GM12874 (cell line): ENCODE results near the gene HIVEP3.

Source experiments
- CTCF ChIP-seq: IDR thresholded peaks from 2 replicates; pipeline ENCODE4 v1.5.1; 2011; ENCODE audit warnings: low read depth, mild to moderate bottlenecking, control low read depth, low read length, moderate library complexity; ENCODE audit not compliant: insufficient read depth

HIVEP3 gene

GRCh38 chr1:41629571-41629970 lies 289.2 kb downstream of the HIVEP3 start:
- no peak for TF ChIP-seq CTCF

GRCh38 chr1:41629141-41629540 lies 289.6 kb downstream of the HIVEP3 start:
- no peak for TF ChIP-seq CTCF

- TF ChIP-seq CTCF = no peak
Measured at GRCh38 chr1:41627491-41628280, 291.0 kb downstream of the HIVEP3 start.

- no peak for TF ChIP-seq CTCF
Measured at GRCh38 chr1:41626616-41627375, 291.9 kb downstream of the HIVEP3 start.

- no peak for TF ChIP-seq CTCF
Measured at GRCh38 chr1:41626146-41626545, 292.6 kb downstream of the HIVEP3 start.

GRCh38 chr1:41623736-41624135 lies 295.0 kb downstream of the HIVEP3 start:
- TF ChIP-seq CTCF = no peak

GRCh38 chr1:41622859-41623732 lies 295.6 kb downstream of the HIVEP3 start:
- no peak for TF ChIP-seq CTCF
